Keratinocyte (primary cell): ENCODE measurements around the gene CEP85. TPM values are rescaled to one million over a fixed set of nuclear protein-coding genes. Genes with fewer than 3 reads are reported as not detected.

Experiments
- DNase-seq: peaks from one replicate; pipeline ENCODE4 v3.0.0-alpha.2; 2011; ENCODE audit warnings: low read depth, missing footprints, low spot score
- FAIRE-seq: peaks from 2 replicates; lab custom pipeline; 2011; peaks lifted over from hg19 to GRCh38; lab: Jason Lieb, UNC
- H2AFZ ChIP-seq: 2 replicates; pipeline ENCODE4 v1.6.0; 2012; ENCODE audit warnings: low read length, control low read depth, inconsistent platforms; ENCODE audit not compliant: control insufficient read depth
- H3K27ac ChIP-seq: 2 replicates; pipeline ENCODE4 v1.5.1; 2011; ENCODE audit warnings: low read length; ENCODE audit not compliant: control insufficient read depth, insufficient read depth
- H3K27me3 ChIP-seq: 3 replicates; pipeline ENCODE4 v1.6.0; 2011; ENCODE audit warnings: low read length; ENCODE audit not compliant: control insufficient read depth, insufficient read depth; ENCODE audit errors: extremely low read depth
- H3K36me3 ChIP-seq, 2 experiments: 2 replicates in 1 of 2; 3 replicates in 1 of 2; pipeline ENCODE4 v1.5.1; 2011; ENCODE audit warnings: low read length in 2 of 2, mild to moderate bottlenecking in 1 of 2; ENCODE audit not compliant: control insufficient read depth in 2 of 2, insufficient read depth in 2 of 2; ENCODE audit errors: extremely low read depth in 1 of 2
- H3K4me1 ChIP-seq: 3 replicates; pipeline ENCODE4 v1.5.1; 2011; ENCODE audit warnings: low read length; ENCODE audit not compliant: control insufficient read depth, insufficient read depth; ENCODE audit errors: extremely low read depth
- H3K4me2 ChIP-seq: 3 replicates; pipeline ENCODE4 v1.6.0; 2011; ENCODE audit warnings: low read depth, low read length; ENCODE audit not compliant: control insufficient read depth, insufficient read depth; ENCODE audit errors: extremely low read depth
- H3K4me3 ChIP-seq, 3 experiments: fragments of 200-600 bp in 1 of 3; sonication (generic) in 1 of 3; 2 replicates in 2 of 3; 3 replicates in 1 of 3; pipeline ENCODE4 v1.5.1; 2011 to 2016; ENCODE audit warnings: low read length in 3 of 3, mild to moderate bottlenecking in 3 of 3, control low read depth in 2 of 3, inconsistent platforms in 1 of 3, low read depth in 1 of 3, mixed read lengths in 1 of 3, mixed run types in 1 of 3, moderate library complexity in 1 of 3; ENCODE audit not compliant: control insufficient read depth in 2 of 3, insufficient read depth in 2 of 3; ENCODE audit errors: extremely low read depth in 1 of 3
- H3K79me2 ChIP-seq: 2 replicates; pipeline ENCODE4 v1.6.0; 2012; ENCODE audit warnings: low read length; ENCODE audit not compliant: control insufficient read depth, insufficient read depth
- H3K9ac ChIP-seq: 3 replicates; pipeline ENCODE4 v1.6.0; 2011; ENCODE audit warnings: low read length; ENCODE audit not compliant: control insufficient read depth, insufficient read depth; ENCODE audit errors: extremely low read depth
- H3K9me1 ChIP-seq: 3 replicates; pipeline ENCODE4 v1.6.0; 2011; ENCODE audit warnings: low read length; ENCODE audit not compliant: control insufficient read depth, insufficient read depth; ENCODE audit errors: extremely low read depth
- H3K9me3 ChIP-seq: 2 replicates; pipeline ENCODE4 v1.5.1; 2012; ENCODE audit warnings: low read depth, low read length; ENCODE audit not compliant: control insufficient read depth
- H4K20me1 ChIP-seq: 3 replicates; pipeline ENCODE4 v1.6.0; 2011; ENCODE audit warnings: low read length; ENCODE audit not compliant: control insufficient read depth, insufficient read depth; ENCODE audit errors: extremely low read depth
- CTCF ChIP-seq, 3 experiments: IDR thresholded peaks in 1 of 3; conservative IDR thresholded peaks in 1 of 3; optimal IDR thresholded peaks in 1 of 3; 2 replicates in 2 of 3; 3 replicates in 1 of 3; pipeline versions ENCODE3 to v1.5.1; 2011; ENCODE audit warnings: low read length in 3 of 3, mild to moderate bottlenecking in 3 of 3, moderate library complexity in 2 of 3, control low read depth in 1 of 3, inconsistent platforms in 1 of 3; ENCODE audit not compliant: insufficient read depth in 2 of 3; ENCODE audit errors: extremely low read depth in 1 of 3
- EZH2 ChIP-seq: IDR thresholded peaks from one replicate; pipeline ENCODE4 v1.6.1; 2012; ENCODE audit warnings: inconsistent platforms, mild to moderate bottlenecking, low read length, moderate library complexity
- dilution Hi-C: fragments of 300-500 bp; cut with MboI; formaldehyde crosslinking; loops from one replicate; pipeline ENCODE4 v1.7.0; 2020; ENCODE audit warnings: low sequenced_read_pairs; ENCODE audit not compliant: extremely low pct_ligation_motif_present
- polyA plus RNA-seq, 5 experiments: library from polyadenylated mRNA; depleted of rRNA in 3 of 5; stranded (reverse) in 3 of 5; stranded (forward) in 1 of 5; unstranded in 1 of 5; fragments of >200 nt; gene quantifications; 1 replicate in 1 of 5; 2 replicates in 3 of 5; 3 replicates in 1 of 5; pipeline versions ENCODE4 v1.2.1 to v1.2.3, GENCODE V29; 2011 to 2012; ENCODE audit warnings: missing spikeins in 2 of 5, low read depth in 1 of 5, low replicate concordance in 1 of 5

CEP85 gene
- polyA plus RNA-seq, 1 donor (not counting 4 experiments of a cell fraction or from before 2014, with no cell fraction given): 17.0 TPM

DNA sequence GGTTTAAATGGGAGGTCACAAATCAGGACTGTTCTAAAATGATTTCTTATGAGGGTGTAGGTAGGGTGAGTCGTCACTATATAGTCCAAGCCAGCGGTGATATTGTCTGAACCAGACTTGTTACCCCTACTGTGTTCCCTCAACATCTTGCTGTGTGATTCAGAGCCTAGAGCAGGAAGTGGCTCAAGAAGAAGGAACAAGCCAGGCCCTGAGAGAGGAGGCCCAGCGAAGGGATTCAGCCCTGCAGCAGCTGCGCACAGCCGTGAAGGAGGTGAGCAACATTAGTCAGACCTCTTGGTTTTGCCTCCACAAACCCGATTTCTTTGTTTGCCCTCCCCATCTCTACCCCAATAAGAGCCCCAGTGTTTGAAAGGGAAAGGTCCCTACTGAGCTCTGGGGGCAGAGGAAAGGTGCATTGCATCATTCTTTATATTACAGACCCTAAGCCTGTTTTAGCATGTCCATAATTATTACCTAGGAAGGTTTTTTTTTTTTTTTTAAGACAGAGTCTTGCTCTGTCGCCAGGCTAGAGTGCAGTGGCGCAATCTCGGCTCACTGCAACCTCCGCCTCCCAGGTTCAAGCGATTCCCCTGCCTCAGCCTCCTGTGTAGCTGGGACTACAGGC, 40.9 kb downstream of the CEP85 start:
- FAIRE-seq (peak; percentile 68), DNase-seq (no peak)
- Histone ChIP-seq H3K9me1 (no peaks in the 10 kb centered on the region), H2AFZ (no peak overlapping the region), H3K4me1 (peaks cover 56% of the 10 kb centered on the region), H3K27ac (peak overlapping the region; percentile 95), H3K27me3 (no peaks in the 10 kb centered on the region), H3K9me3 (no peaks in the 10 kb centered on the region), H4K20me1 (no peaks in the 10 kb centered on the region), H3K9ac (peak overlapping the region; percentile 77), H3K4me3 (no peak overlapping the region), H3K4me2 (peak overlapping the region; percentile 31), H3K79me2 (no peaks in the 10 kb centered on the region), H3K36me3 (peaks cover 3 to 36% of the 10 kb centered on the region in 2 experiments)
- no peak for TF ChIP-seq CTCF (optimal IDR thresholded peaks at IDR 0.05 in 1 of 3, IDR thresholded peaks at IDR 0.05 in 1 of 3, conservative IDR thresholded peaks at IDR 0.05 in 1 of 3; ENCODE audit: extremely low read depth in 1 of 3, insufficient read depth in 2 of 3, low read length in 3 of 3)
- no peak for TF ChIP-seq EZH2
- dilution Hi-C loops: no loop called here

DNA sequence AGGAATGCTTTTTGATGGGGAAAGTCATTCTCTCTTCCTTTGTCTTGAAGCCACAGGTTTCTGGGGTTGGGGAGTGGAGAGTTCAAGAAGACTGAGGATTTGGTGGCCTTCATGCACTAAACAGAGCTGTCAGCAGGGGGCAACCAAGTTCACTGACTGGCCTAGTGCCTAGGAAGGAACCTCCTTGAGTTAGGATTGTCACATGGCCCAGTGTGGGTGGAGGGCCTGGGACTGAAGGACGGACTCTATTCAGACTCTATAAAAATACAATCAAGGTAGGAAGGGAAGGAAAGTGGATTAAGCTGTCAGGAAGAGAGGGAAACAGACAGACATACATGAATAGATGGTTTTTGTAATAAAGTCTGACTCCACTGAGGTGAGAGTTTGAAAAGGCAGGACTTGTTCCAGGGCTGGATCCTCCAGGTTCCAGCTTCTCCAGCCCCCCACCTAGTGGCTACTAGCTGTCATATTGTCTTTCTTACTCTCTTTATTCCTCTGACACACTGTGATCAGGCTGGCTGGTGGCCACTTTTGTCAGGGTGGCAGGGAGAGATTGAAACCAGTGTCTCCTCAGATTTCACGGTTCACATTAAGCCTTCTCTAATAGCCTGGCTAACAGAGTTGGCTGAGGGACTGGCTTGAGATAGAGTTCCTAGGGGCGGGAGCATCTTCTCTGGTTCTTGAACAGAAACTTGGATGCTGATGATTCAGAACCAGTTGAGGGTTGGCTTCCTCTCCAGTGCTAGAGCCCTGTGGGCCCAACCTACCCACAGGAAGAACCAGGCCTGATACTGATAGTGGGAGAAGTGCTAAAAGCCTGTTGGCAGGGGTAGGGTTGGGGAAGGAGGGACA, 41.8 kb downstream of the CEP85 start:
- H2AFZ ChIP-seq: no peak overlapping the region
- FAIRE-seq (peak; percentile 91), DNase-seq (peak; percentile 91)
- dilution Hi-C loops: no loop called here
- no peaks in the 10 kb centered on the region for H3K27me3 ChIP-seq
- H3K27ac ChIP-seq: peak overlapping the region; percentile 95
- peaks cover 56% of the 10 kb centered on the region for H3K4me1 ChIP-seq
- no peak overlapping the region for H3K4me3 ChIP-seq
- no peaks in the 10 kb centered on the region for H3K9me3 ChIP-seq
- peak overlapping the region; percentile 63 for H3K4me2 ChIP-seq
- TF ChIP-seq EZH2 (no peak), CTCF (optimal IDR thresholded peaks at IDR 0.05 in 1 of 3, IDR thresholded peaks at IDR 0.05 in 1 of 3, conservative IDR thresholded peaks at IDR 0.05 in 1 of 3; ENCODE audit: extremely low read depth in 1 of 3, insufficient read depth in 2 of 3, low read length in 3 of 3) (peak in 2 of 3 experiments; percentile 75 to 80)
- H3K79me2 ChIP-seq: peaks cover 8% of the 10 kb centered on the region
- peaks cover 2 to 27% of the 10 kb centered on the region in 2 experiments for H3K36me3 ChIP-seq
- no peaks in the 10 kb centered on the region for H3K9me1 ChIP-seq
- no peaks in the 10 kb centered on the region for H4K20me1 ChIP-seq
- H3K9ac ChIP-seq: peak overlapping the region; percentile 77
